GM18867 (cell line): Measurements from ENCODE around the gene UBAP2L.

Experiments used
- ATAC-seq: cut with Tn5 transposase; IDR thresholded peaks from one replicate; pipeline ENCODE4 v1.9.1; 2021; ENCODE audit warnings: mild to moderate bottlenecking, moderate library complexity; ENCODE audit not compliant: unreplicated experiment

The UBAP2L gene

GRCh38 chr1:154220071-154220969 is at the start of gene UBAP2L:
UBAP2L (plus strand) TSS chr1:154220955; CDS start chr1:154225124, 4,169 bp downstream.
- peak; percentile 87 for ATAC-seq

DNA sequence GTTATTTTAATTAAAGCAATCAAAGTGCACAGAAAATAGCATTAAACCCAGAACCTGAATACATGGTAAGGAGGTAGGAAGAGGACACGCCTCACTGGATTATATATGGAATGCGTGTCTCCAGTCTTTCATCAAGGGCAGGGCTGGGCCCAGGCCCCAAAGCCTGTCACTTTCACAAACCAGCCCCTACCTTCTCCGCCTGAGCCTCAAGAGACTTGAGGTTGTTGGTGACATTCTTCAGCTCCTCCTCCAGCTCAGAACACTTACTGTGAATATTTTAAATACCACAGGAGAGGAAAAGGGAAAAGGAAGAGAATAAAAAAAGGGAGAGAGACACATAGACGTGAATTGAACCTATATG is 49.6 kb upstream of the UBAP2L start:
- no peak for ATAC-seq

GRCh38 chr1:154171880-154172279 is 48.9 kb upstream of the UBAP2L start:
- ATAC-seq = no peak

GRCh38 chr1:154174654-154175053 is 46.1 kb upstream of the UBAP2L start:
- peak; percentile 73 for ATAC-seq

DNA sequence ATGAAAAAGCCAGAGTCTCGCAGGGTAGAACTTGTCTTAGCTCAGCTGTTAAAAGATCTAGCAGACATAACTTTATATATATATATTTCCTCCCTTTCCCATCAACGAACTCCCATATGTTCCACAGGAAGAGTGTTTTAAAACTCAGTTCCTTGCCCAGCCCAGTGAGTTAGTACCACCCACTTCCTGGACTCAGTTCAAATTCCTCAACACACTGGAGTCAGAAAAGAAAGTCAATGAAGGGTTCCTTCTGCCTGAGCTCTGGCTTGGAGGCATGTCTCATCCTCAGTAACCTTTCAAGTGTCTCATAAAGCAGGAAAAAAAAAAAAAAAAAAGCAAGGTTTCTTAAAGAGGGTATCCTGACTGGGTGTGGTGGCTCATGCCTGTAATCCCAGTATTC is 44.4 kb upstream of the UBAP2L start:
- ATAC-seq = no peak

- ATAC-seq = no peak
These were observed 42.7 kb upstream of the UBAP2L start for GRCh38 chr1:154178013-154178412.

DNA sequence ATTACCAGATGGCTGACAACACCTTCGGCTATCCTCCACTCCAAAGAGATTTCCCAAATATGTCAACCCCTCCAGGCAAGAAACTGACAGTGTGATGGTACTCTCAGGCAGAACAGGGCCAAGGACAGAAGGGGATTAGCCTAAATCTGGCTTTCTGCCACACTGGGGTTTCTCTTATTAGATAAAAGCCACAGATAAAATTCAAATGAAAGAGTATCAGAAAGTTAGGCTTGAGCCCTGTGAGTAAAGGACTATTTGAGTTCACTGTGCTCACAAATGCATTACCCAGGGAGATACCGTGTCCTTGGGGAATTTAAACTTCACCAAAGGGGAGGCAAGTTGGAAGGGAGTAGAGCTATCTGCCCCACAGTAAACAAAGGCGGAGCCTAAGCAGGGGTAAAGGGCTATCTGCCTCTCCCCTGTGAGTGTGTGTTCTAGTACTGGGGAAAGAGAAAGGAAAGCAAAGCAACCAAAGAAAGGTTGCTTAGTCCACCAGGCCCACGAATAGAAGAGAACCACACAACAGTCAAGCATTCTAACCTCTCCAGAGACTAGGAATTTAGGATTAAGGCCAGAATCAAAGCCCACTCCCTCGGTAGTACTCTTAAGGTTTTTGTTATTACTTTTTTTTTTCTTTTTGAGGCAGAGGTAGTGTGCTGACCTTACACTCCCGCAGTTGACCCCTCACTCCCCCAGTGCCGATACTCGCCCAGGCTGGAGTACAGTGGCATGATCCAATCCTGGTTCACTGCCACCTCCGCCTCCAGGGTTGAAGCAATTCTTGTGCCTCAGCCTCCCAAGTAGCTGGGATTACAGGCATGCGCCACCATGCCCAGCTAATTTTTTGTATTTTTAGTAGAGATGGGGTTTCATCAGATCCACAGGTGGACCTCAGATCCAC is 41.6 kb upstream of the UBAP2L start:
- no peak for ATAC-seq

DNA sequence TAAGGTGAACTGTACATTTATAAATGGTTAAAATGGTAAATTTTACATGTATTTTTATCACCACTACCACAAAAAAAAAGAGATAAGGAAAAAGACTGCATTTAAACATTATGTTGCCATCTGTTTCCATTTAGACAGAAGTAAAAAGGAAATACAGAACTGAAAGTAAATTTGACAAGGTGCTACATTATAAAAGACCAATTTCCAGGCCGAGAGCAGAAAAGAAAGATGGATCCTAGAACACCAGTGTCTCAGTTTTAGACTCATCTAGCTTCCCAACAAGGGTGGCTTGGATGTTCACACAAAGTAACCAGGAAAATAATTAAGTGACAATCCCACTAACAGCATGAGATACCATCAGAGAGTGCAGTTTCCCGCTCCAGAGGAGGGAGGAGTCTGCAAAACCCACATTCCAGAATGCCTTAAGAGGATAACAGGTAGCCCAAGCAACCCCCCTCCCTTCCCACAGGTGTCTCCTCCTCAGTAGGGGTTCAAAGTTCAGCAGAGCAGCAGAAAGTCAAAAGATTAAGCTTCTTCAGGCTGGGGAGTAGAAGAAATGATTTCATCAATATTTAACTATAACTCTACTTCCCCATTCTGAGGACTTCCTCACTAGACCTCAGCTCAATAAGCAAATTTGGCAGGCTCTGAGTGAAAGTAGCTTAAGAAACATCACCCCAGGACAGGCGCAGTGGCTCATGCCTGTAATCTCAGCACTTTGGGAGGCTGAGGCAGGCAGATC is 40.6 kb upstream of the UBAP2L start:
- peak; percentile 26 for ATAC-seq

- no peak for ATAC-seq
These were observed 38.8 kb upstream of the UBAP2L start for GRCh38 chr1:154181944-154182343.

DNA sequence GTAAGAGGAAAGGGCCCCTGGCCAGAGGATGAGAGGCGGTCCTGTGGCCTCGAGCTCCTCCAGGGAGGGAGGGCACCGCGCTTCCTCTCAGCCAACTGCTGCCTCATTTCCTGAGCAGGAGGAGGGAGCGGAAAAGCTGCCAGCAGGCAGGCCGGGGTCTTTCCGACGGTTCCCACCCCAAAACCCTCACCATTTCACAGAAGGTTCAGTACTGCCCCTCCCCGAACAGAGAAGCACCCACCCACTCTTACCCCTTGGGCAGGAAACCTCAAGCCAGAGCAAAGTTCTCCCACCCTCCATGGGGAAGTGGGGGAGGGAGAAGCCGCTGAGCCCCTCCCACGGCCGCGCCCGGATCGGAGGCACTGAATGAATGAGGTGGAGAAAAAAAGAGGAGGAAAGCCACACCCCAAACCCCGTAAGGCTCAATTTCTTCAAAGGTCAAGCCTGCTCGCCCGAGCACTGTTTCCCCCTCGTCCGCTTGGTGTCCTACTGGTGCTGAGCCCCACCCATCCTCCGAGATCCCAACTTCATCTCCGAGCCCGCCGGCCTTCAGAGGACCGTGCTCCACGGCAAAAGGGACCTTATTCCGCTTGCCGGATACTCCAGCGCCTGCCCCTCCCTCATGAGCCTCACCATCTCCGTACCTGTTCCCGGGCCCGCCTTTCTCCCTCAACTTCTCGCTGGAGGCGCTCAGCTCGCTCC is 38.3 kb upstream of the UBAP2L start:
- ATAC-seq = peak; percentile 53

DNA sequence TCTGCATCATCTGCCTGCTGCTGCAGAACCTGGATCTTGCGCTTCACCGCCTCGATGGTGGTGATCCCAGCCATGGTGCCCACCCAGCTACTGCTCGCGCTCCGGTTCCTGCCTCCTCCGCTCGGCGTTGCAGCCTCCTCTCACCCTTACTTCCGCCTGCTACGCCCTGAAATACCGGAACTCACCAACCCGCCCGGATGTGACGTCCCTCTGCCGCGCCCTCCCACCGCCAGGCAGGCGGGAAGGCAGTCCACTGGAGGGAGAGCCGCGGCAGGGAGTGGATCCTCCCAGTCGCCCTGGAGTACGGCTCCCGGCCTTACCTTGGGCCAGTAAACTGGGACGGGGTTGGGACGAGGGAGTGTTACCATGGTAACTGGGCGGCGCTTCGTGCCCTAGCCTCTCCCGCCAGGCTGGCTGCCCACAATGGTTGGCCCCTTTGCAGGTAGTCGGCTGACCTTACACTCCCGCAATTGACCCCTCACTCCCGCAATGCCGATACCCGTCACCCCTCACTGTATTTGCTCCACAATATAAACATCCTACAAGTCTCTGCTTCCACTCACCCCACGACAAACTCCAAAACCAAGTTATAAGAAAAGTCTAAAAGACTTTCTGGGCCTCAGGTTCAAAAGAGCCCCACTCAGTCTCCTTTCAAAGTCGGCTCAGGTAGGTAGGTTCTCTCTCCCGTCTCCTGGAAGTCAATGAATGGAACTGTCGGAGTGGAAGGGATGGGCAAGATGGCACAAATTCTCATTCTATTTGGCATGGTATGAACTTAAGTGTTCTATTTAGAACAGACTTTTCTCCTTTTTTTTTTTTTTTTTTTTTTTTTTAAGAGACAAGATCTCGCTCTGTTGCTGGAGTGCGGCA is 37.5 kb upstream of the UBAP2L start:
- ATAC-seq = peak; percentile 72

DNA sequence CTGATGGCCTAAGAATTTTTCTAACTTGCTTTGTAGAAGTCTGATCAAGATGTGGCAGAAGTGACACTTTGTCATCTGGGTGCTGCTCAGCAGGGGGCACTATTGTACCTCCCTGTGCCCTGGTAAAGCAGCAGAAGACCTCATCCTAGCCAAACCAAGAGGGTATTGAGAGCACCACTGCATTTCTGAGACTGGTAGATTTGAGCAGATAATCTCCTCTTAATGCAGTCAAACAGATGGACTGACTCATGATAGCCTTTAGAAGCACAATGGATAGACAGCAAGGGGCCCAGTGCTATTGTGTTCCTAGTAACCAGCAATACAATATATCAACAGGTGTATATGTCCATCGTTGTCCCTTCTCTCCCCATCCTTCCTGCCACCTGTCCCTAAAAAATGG is 34.6 kb upstream of the UBAP2L start:
- ATAC-seq = no peak

DNA sequence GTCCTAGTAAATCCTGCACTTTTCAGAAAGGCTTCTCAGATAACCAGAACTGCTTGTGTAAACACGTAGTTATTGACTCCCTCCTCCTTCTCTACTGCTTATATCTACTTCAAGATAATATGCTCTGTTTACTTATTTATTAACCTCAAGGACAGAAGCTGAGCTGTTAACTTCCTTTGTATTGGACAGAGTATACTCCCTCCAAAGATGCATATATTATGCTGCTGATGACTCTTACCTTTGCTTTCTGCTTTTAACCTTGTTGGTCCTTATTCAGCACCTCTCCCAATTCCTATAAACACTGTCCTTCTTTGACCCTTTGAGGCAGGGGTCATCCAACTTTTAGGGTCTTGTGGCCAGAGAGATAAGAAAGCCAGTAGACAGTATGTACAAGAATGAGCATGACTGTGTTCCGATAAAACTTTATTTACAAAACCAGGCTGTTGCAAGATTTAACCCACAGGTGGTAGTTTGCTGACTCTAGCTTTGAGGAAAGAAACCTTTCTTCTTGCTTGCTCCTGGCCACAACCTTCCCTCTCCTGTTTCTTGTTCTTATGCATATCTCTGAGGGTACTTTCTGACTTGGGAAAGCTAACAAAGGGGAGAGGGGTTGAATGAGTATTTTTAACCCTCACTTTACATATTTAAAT is 33.8 kb upstream of the UBAP2L start:
- no peak for ATAC-seq

DNA sequence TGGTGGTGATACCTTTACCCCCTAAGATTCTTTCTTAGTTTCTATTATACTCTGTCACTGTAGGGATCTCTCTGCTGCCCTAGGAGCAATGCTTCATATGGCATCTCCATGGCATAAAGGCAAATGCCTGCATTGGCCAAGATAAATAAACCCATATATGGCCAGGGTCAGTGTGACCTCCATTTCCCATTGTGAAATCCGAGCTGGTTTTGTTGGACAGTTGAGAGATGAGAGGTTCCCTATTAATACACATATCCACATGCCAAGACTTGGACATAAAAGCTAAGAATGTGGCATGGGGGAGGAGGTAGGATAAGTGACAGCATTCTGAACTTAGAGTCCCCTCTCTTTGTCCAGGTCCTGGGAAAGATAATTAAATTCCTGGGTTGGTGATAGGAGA is 30.2 kb upstream of the UBAP2L start:
- no peak for ATAC-seq

- ATAC-seq = no peak
These were observed 28.7 kb upstream of the UBAP2L start, which contains the start of gene TPM3 for GRCh38 chr1:154191990-154192461. TPM3 (minus strand) TSS chr1:154192100; CDS start chr1:154192018, 82 bp downstream.

DNA sequence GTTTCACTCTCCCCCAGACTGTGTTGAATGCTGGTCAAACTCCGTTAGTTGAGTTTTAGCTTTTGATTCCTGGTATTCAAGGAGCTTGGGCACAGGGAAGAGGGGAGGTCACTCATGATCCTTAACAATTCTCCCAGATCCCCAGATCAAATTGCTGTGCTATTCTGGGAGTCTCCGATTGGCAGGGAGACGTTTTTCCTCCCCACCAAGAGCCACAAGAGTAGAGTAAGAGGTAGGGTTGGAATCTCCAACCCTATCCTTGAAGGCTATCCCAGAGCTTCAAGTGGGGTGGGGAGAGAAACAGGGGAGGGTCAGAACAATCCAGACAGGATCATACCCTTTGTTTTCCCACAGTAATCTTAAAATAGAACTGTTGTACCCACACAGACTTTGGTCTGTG is 28.3 kb upstream of the UBAP2L start:
- no peak for ATAC-seq

- no peak for ATAC-seq
These were observed 26.9 kb upstream of the UBAP2L start for GRCh38 chr1:154193821-154194220.

GRCh38 chr1:154198756-154199562 is 21.8 kb upstream of the UBAP2L start:
- ATAC-seq = no peak
